ENCODE results near the gene RNPS1. TPM values are rescaled to one million over a fixed set of nuclear protein-coding genes. Genes with fewer than 3 reads are reported as not detected.

The RNPS1 gene
- polyA plus RNA-seq, 1 experiment = 95.3 TPM

- ChIA-PET POLR2A (interaction anchor here (0.7 to 2.8 kb wide), 3 partner anchors 56 to 290 kb away, joined by 3 to 17 read pairs (median 4); partner anchors contain the start of genes TBL3 and TRAF7), CTCF (no interaction called here)
- TF ChIP-seq CTCF (IDR thresholded peaks at IDR 0.05; ENCODE audit: low read depth, low read length) = no peak
- DNase-seq (ENCODE audit: low read depth, low spot score) = no peak
- Histone ChIP-seq H3K27ac (ENCODE audit: low read depth, low read length) (no peak within 1 kb of the TSS), H3K4me3 (ENCODE audit: low read depth, low read length) (no peak within 1 kb of the TSS), H3K27me3 (ENCODE audit: control insufficient read depth, insufficient read depth, low read length) (no peaks in the 10 kb centered on the region), H3K9me3 (ENCODE audit: control insufficient read depth, insufficient read depth, low read length) (no peaks in the 10 kb centered on the region; the same call in 1 of the 2 replicates)
These were observed 57.2 kb downstream of the RNPS1 start, which contains the start of gene BRICD5 for GRCh38 chr16:2210386-2211365. Gene BRICD5, minus strand, starts transcription at chr16:2210863. Its CDS starts 30 bp downstream, at chr16:2210833.

GRCh38 chr16:2210009-2210332, 58.0 kb downstream of the RNPS1 start:
- ChIA-PET POLR2A (interaction anchor here (1.0 to 2.8 kb wide), 2 partner anchors 55 to 238 kb away, joined by 3 to 17 read pairs; partner anchors contain the start of genes TBL3 and TRAF7), CTCF (no interaction called here)
- Histone ChIP-seq H3K9me3 (ENCODE audit: control insufficient read depth, insufficient read depth, low read length) (no peaks in the 10 kb centered on the region; the same call in 1 of the 2 replicates), H3K4me3 (ENCODE audit: low read depth, low read length) (no peak overlapping the region), H3K27ac (ENCODE audit: low read depth, low read length) (no peak overlapping the region), H3K27me3 (ENCODE audit: control insufficient read depth, insufficient read depth, low read length) (no peaks in the 10 kb centered on the region)
- no peak for DNase-seq (ENCODE audit: low read depth, low spot score)
- TF ChIP-seq CTCF (IDR thresholded peaks at IDR 0.05; ENCODE audit: low read depth, low read length) = no peak

- no peak for DNase-seq (ENCODE audit: low read depth, low spot score)
- CTCF ChIA-PET = interaction anchor here (0.6 kb wide), 1 partner anchor 245 kb away, joined by 6 read pairs; the partner anchor contains the start of gene RPS2
- POLR2A ChIA-PET = interaction anchor here (2.8 kb wide), 1 partner anchor 54 kb away, joined by 17 read pairs; the partner anchor contains the start of gene TRAF7
- Histone ChIP-seq H3K9me3 (ENCODE audit: control insufficient read depth, insufficient read depth, low read length) (no peaks in the 10 kb centered on the region; the same call in 1 of the 2 replicates), H3K27ac (ENCODE audit: low read depth, low read length) (no peak overlapping the region), H3K27me3 (ENCODE audit: control insufficient read depth, insufficient read depth, low read length) (no peaks in the 10 kb centered on the region), H3K4me3 (ENCODE audit: low read depth, low read length) (no peak overlapping the region)
- TF ChIP-seq CTCF (IDR thresholded peaks at IDR 0.05; ENCODE audit: low read depth, low read length) = no peak
These were observed 58.5 kb downstream of the RNPS1 start for GRCh38 chr16:2209258-2210008.

GRCh38 chr16:2208772-2209171, 59.2 kb downstream of the RNPS1 start:
- no peak for DNase-seq (ENCODE audit: low read depth, low spot score)
- ChIA-PET CTCF (interaction anchor here (0.6 kb wide), 1 partner anchor 244 kb away, joined by 6 read pairs; the partner anchor contains the start of gene RPS2), POLR2A (interaction anchor here (2.8 kb wide), 1 partner anchor 54 kb away, joined by 17 read pairs; the partner anchor contains the start of gene TRAF7)
- H3K27me3 ChIP-seq (ENCODE audit: control insufficient read depth, insufficient read depth, low read length) = no peaks in the 10 kb centered on the region
- no peak for TF ChIP-seq CTCF (IDR thresholded peaks at IDR 0.05; ENCODE audit: low read depth, low read length)
- no peak overlapping the region for H3K27ac ChIP-seq (ENCODE audit: low read depth, low read length)
- no peak overlapping the region for H3K4me3 ChIP-seq (ENCODE audit: low read depth, low read length)
- H3K9me3 ChIP-seq (ENCODE audit: control insufficient read depth, insufficient read depth, low read length) = no peaks in the 10 kb centered on the region; the same call in 1 of the 2 replicates
